GM19240 (cell line): ENCODE data around the gene SMIM9.
A peak's percentile ranks its signal among the peaks of the same experiment; 100 is the strongest.
"Not testable (repeated sequence)": the region's sequence is repeated elsewhere in the genome, so short reads cannot be mapped to it uniquely, and the experiment has no call there.

ENCODE experiments used
- DNase-seq: peaks from one replicate; pipeline ENCODE4 v3.0.0; 2011; ENCODE audit warnings: low spot score; ENCODE audit not compliant: insufficient read length

The SMIM9 gene

DNA sequence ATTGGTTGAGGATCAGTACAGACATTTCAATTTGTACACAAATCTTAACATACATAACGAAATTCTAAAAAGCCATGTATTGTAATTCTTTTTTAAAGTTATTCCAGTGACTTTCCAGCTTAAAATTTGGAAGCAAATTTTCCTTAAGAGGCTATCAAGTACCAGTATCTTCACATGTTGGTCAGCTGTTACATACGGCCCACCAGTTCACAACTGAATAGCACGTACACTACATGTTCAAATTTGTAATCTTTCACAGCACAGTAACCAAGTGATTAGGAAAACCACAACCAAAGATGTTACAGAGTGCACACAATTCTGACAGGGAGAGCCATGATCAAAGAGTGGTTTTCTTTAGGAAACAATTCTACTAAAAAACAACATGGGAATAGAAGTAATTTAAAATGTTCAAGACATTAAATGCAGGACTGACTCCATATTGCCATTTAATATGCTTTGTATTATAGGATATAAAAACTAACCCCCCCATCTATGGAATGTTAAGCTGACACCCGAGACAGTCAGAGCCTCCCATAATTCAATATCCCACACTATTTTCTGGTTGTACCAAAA, 18.1 kb downstream of the SMIM9 start:
- DNase-seq = not testable (repeated sequence)

DNA sequence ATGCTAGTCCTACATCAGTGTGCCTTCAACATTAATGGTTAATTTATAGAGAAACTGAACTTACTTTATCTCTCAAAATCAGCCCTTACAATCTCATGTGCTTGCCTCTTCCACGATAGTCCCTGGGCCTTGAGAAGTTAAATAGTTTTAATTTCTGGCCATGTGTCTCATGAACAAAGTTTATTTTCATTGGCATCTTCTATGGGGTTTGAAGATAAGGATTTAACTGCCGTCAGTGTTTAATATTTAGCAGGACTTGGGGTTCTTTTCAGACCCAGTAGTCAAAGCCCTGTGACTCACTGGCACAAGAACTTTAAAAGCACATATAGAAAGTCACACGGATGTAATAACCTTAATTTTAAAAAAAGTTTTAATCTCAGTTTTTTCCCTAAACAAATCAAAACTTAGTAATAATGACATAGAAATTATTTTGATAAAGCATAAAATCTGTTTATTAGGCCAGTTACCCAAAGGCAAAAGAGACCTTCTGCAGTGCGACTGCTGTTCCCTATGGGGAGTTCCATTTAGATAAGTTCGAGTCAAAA, 19.1 kb downstream of the SMIM9 start:
- no peak for DNase-seq

DNA sequence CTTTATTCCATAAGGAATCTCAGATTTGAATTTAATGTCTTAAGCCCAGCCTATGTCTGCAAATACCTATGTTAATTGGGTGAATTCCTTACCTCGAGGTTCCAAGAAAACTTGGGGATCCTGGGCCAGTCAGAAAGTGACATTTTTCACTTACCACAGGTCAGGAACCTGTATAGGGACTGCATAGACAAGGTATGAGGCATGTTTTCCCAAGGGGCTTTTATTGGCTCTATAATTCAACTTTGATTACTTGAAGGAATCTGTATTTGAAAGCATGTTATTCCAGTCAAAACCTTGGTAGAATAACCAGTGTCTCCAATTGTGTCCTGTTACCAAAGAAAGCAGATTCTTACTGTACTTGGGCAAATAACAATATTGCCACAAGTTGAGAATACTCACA, 20.7 kb downstream of the SMIM9 start:
- DNase-seq = no peak

DNA sequence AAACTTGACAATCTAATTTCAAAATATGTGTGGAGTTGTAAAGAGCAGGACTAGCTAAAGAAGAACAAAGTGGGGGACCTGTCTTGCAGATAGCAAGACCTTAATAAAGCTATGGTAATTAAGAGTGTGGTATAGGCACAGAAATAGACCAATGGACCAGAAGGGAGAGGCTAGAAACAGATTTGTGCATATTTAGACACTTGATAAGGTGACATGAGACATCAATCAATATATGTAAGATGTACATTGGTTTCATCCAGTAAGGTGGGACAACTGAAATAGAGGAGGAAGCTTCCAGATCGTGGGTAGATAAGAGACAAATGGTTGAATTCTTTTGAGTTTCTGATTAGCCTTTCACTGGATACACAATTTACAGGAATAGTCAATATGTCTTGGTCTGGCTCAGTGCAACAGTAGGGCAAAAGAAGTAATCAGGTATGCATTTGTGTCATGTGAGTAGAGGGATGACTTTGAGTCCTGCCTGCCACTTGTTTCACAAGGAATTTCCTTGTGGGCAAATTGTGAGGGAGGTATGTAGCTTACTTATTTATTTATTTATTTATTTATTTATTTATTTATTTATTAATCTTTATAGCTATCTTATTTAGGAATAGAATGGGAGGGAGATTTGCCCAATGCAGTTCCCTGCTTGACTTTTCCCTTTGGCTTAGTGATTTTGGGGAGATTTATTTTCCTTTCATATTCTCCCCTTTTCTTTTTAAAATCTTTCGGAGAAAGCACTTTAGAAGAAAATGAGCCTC, 21.9 kb downstream of the SMIM9 start:
- DNase-seq = no peak

DNA sequence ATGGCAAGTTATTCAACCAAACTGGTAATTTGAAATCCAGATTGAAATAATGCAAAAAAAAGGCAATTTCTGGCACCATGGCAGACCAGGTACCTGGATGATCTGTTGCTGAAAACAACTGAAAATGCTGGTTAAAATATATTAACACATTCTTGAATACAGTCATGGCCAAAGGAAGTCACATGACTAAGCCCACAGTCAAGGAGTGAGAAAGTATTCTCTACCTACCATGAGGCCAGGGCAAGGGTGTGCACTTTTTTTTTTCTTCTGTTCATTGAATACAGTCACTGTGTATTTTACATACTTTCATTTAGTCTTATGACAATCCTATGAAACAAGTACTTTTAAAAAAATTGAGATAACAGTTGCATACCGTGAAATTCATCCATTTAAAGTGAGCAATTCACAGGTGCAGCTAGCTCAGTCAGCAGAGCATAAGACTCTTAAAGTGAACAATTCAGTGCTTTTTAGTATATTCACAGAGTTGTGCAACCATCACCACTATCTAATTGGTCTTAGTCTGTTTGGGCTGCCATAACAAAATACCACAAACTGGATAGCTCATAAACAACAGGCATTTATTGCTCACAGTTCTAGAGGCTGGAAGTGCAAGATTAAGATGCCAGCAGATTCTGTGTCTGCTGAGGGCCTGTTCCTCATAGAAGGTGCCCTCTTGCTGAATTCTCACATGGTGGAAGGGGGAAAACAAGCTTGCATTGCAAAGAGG, 24.4 kb downstream of the SMIM9 start:
- no peak for DNase-seq

DNA sequence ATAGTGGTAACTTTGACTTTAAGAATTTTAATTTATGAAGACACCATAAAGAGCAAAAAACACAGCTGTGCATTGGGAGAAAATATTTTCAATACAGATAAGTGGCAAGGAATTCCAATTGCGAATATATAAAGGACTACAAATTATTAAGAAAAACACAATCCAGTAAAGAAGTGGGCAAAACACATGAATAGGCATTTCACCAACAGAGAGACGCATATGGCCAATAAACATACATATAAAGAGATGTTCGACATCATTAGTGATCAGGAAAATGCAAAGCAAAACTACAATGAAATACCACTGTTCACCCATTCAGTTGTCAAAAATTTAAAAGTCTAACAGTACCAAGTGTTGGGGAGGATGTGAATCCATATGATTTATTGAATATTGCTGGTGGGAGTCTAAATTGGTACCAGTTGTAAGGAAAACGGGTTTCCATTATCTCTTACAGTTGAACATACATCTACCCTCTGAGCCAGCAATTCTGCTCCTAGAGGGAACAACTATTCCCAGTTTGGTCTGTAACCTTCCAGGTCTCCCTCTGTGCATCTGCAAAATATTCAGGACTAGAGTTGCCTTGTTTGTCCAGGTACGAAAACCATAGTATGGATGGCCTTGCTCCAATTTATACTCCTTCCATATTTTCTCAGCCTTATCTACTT, 27.5 kb downstream of the SMIM9 start:
- no peak for DNase-seq

DNA sequence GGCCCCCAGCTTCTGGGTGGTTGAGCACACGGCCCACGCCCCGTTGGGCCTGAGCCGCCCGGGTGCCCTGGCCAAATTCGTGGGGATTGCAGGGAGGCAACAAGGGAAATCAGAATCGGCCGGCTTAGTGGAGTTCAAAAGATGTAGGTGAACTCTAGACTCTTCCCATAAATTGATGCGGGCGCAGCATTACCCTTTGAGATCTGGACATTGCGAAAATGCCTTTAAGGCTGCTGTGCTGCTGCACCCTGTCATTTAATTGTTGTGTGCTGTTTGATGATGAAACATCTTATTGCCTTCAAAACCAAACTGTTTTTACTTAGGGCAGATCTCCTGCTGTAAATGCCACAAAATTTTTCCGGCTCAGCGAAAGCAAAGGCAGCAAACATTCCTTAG, 28.8 kb downstream of the SMIM9 start:
- no peak for DNase-seq

DNA sequence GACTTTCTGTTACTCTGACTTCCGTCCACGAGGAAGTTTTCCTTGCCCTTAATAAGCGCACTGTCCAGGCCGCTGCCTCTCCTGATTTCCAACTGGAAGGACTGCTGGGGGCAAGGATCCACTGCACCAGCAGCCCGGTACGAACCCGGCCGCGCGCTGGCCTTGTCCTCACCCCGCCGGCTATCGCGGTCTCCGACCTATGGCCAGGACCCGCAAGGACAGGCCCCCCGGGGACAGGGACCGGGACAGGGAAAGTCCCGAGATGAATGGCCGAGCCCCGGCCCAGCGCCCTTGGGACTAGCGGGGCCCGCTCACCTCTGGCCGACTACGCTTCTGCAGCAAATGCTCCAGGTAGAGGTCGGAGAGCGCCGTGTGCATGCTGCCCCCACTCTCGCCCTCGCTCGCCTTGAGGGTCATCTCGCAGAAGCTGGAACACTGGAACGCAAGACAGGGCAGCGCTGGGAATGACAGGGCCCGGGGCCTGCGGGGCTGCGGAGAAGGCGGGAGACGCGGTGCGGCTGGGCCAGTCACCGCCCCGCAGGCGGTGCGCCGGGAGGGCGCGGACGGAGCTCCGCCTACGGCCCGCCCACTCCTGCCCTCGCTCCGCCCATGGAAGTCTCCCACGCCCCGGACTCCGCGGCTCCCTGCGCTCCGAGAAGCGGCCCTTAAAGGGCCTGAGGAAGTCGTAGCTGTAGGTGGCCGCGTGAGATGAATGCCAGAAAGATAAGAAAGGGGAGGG, 29.3 kb downstream of the SMIM9 start, which contains the start of gene MPP1:
Gene MPP1 (minus strand): TSS at position 529 of the 739 bp plus-strand sequence. CDS start 112 bp downstream, at position 417.
- peak; percentile 34 for DNase-seq

DNA sequence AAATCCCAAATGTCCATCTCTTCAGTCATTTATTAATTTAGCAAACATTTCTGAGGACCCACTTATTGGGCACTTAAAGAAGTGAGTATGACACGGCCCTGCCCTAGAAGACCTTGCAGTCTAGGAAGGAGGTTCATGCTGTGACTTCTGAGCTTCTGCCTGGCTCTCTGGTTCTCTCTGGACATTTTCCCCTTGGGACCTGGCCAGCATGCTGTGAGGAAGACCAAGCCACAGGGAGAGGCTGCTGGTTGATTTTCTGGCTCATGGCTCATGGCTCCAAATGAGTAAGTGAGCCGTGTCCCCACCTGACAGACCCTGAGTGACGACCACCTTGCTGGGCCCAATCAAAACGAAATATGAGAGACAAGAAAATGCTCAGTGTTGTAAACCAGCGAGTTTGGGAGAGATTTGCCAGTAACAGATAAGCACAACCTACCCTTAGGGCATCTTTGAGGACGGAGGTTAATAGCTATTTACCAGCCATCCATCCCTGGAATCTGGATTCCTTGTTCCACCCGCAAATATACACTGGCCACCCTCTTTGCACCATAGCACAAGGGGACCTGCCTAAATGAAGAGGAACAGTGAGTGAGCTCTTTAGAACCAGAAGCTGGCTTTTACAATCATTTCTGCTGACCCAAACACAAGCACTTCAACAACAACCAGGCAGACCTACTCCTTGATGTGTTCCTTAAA, 30.1 kb downstream of the SMIM9 start:
- DNase-seq = no peak

DNA sequence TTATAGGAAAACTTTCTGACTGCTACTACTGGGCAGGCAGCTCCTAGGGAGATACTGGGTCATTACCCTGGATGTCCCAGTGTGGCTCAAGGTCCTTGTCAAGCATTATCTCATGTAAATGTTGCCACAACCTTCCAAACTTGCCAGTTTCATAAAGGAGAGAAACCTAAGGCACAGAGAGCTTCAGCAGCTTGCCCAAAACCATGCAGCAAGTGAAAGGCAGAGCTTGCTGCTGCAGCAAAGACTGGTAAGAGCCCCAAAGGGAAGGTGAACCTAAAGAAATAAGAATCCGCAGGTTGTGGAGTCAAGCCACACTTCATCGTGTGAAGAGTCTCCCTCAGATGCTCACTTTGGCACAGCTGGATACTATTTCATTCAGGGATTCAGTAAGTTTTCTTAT, 31.5 kb downstream of the SMIM9 start:
- no peak for DNase-seq

DNA sequence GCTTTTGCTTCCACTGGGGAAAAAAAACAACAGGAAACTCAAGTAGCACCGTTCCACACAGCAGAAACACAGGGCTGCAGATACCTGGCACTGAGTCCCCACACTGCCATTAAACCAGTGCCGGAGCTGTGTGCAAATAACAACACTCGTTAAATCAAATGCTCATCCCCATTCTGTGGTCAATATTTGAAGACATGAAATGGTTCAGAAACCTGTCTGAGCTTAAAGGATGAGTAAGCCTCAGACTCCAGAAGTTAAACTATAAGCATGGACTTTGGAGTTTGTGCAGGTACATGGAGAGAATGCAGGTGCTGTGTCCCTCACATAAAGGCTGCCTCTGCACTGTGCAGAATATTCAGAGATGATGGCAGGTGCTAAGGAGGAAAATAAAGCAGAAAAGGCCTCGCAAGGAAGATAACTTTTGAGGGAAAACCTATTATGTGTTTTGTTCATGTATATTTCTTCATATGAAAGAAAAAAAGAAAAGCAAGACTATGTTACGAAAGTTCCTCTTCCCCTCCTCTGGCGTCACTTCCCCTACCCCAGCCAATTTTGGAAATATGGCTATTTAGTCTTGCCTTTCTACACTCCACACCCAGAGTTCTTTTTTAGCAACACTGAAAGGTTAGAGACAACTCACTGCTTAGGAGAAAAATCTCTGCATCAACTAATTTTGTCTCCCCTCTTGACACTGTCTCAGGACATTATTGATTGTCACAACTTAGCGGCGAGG, 33.8 kb downstream of the SMIM9 start:
- no peak for DNase-seq

DNA sequence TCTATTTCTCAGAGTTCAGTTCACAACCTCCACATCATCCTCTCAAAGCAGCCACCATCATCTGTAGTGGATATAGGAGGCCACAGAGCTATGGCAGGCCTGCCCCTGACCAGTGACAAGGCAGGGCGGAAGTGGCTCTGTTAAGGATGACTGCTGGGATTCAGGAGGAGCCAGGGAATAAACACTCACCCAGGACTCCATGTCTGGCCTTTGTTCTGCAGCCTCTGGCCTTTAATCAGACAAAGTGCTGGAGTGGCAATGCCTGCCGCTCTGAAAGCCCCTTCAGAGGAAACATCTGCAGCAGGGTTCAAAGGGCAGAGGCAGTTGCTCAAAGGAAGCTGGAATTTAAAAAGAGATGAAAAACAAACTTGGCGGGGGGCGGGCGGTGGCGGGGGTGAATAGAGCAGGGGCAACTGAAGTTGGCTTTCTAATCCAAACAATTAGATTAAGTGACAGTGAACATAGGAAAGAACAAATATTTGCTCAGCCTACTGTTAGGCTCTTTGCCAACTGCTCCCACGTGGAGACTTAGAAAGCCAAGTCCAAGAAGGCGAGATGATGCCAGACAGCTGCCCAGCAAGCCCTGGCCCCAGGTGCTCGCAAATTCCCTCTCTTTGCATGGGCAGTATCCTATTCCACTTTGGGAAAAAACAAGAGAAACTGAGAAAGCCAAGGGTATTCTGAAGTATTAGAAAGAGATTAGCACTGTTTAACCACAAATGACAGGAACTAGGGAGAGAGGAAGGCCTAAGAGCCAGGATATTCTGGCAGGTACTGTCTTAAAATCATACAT, 34.7 kb downstream of the SMIM9 start:
- no peak for DNase-seq

DNA sequence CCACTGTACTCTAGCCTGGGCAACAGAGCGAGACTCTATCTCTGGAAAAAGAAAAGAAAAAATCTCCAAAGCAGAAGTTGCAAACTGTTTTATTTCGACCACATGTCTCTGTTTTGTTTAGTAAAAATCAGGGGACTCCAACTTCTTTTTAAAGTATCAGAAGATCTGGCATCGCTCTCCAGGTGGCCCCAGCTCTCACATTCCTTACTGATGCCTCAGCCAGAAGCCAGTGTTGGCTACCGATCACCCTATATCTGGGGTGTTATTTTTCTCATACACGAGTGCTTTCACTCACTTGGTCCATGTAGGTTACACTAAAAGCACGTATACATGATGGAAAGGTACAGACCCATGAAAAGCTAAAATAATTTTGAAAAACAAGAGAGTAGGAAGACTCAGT, 37.5 kb downstream of the SMIM9 start:
- DNase-seq = no peak

DNA sequence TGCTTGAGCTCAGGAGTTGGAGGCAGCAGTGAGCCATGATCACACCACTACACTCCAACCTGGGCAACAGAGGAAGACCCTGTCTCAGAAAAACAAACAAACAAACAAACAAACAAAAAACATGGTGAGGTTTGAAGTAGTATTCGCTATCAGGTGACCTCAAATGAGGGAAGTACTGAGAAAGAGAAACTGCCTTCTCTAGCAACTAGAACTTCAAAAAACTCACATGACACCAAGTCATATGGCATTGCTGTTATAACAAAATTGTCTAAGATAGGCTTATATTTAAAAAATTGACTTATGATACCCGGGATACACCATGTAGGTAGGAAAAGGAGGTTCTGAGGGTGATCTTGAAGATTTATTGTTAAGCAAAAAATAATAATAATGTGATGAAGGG, 39.4 kb downstream of the SMIM9 start:
- DNase-seq = no peak

DNA sequence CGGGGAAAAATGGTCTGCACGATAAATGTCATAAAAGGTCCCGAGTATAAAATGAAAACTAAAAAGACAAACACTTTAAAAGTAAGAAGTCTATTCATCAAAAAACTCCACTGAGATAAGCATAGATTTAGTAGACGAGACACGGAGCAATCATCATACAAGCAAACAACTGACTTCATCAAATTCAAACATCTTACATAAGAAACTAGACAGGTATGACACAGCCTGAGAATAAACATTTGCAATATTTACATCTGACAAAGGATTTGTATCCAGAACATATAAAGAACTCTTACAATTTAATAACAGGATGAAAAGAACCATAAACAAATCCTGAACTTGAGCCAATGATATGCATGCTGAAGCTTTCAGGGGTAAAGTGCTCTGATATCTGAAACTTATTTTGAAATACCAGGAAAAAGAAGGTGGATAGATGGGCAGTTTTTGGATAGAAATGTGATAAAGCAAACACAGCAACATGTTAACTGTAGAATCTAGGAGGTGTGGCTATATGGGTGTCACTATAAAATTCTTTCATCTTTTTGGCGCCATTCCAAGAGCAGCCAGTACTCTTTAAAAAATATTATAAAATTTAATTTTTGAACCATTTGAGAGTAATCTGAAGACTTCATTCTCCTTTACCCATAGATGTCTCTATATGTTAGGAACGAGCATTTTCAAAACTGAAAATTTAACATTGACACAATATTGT, 41.2 kb downstream of the SMIM9 start:
- no peak for DNase-seq

DNA sequence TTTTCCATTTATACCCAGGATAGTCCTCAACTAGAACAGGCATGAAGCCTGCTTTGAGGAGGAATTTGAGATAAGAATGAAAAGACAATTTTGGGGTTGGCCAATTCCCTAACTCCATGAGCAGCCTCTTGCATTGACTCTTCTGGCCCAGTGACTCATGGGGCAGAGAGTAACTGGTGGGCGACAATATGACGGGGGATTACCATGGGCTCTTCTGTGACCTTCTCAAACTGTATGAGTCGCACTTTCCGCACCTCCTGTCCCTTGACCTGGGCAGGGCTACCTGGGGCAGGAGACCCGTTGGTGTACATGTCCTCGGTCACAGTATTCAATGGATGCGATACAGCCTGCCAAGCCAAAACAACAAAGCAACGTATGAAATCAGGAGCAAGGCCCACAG, 42.5 kb downstream of the SMIM9 start:
- DNase-seq = no peak

DNA sequence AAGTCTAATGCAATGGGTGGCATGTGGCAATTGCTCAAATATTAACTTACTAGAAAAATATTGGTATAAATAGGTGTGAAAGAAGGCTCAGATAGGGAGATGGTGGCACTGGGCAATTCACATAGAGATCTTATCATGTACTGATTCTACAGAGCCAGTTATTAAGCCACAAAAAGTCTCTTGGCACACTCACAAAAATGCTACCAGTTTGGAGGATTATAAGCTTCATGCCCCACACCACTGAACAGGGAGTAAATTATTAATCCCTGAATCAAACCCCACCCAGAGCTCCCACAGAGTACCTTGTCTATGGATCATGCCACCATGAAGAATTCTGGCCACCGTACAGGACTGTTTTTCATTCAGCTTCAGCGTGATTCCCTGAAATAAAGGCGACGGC, 43.0 kb downstream of the SMIM9 start:
- DNase-seq = no peak

DNA sequence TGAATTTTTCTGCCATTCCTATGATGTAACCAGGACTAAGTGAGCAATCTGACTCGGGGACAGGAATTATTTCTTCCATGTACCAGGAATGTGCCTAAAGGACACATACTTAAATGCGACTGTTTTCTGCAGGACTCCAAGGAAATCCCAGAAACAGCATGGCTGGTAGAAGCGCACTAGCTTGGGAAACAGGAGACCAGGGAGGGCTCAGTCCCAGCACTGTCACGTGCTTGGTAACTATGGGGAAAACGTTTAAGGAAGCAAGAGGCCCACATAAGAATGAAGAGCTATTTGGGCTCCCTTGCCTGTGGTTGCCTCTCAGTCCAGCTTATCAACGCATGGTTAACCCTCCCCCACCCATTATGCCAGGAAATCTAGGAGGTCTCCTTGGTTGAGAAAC, 48.7 kb downstream of the SMIM9 start:
- DNase-seq = no peak
